GM21825 (cell line): Measurements from ENCODE around the gene NCR2.

Source experiments
- ATAC-seq: cut with Tn5 transposase; IDR thresholded peaks from one replicate; pipeline ENCODE4 v1.9.1; 2021; ENCODE audit warnings: mild to moderate bottlenecking, moderate library complexity; ENCODE audit not compliant: unreplicated experiment

The NCR2 gene

DNA sequence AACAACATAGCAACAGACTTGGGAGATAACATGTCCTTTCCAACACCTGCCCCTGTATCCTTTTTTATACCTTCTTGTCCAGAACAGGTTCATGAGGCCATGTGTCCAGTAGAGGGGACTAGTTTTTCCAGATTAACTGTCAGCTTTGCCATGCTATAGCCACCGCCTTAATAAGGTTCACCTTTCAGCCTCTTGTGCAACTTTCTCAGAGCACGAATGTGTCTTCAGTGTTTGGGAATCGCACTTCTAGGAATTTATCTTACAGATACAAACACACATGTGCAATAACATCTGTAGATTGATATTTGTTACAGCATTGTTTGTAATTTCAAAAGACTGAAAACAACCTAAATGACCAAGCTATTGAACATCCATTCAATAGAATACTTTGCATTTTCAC is 21.4 kb downstream of the NCR2 start:
- no peak for ATAC-seq

DNA sequence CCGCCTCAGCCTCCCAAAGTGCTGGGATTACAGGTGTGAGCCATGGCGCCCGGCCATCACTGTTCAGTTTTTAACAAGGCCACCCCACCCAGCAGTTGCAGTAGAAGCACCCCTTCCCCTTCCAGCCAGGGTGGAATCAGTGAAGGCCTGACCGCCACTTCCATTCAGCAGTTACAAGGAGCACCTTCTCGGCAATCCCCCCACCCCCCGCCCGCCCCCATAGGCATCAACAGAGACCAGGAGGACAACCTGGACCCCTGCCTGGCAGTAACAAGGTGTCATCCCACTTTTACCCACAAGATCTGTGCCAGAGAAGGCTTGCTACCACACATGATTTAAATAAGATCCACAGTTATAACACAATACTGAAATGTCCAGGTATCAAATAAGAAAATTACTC is 23.1 kb downstream of the NCR2 start:
- ATAC-seq: no peak

DNA sequence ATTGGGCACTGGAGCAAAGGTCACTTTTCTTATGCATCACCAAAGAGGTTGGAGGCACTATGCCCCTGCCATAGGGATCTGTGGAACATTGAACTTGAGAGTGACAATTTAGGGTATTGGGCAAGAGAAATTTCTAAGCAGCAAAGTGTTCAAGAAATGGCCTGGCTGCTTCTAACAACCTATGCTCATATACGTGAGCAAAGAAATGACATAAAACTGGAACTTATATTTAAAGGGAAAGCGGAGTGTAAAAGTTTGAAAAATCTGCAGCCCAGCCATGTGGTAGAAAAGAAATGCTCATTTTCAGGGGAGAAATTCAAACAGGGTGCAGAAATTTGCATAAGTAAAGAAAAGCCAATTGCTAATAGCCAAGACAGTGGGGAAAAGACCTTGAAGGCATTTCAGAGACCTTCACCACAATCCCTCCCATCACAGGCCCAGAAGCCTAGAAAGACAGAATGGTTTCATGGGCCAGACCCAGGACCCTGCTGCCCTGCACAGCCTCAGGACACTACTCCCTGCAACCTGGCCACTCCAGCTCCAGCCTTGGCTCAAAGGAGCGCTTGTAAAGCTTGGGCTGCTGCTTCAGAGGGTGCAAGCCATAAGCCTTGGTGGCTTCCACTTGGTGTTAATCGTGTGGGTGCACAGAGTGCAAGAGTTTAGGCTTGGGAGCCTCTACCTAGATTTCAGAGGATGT is 24.4 kb downstream of the NCR2 start:
- no peak for ATAC-seq

DNA sequence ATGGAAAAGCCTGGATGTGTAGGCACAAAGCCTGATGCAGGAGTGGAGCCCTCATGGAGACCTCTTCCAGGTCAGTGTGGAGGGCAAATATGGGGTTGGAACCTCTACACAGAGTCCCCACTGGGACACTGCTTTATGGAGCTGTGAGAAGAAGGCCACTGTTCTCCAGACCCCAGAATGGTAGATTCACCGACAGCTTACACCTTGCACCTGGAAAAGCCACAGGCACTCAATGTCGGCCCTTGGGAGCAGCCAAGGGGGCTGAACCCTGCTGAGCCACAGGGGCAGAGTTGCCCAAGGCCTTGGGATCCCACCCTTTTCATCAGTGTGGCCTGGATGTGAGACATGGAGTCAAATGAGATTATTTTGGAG is 24.9 kb downstream of the NCR2 start:
- no peak for ATAC-seq

DNA sequence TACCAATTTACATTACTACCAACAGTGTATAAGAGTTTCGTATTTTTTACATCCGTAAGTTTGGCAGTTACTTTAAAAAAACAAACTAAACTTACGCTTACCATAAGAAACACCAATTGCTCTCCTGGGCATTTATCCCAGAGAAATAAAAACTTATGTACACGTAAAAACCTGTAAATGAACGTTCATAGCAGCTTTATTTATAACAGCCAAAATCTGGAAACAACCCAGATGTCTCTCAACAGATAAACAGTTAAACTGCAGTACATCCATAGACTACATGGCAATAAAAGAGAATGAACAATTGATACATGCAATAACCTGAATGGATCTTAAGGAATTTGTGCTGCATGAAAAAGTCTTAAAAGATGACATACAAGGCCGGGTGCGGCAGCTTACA is 30.7 kb downstream of the NCR2 start:
- no peak for ATAC-seq

DNA sequence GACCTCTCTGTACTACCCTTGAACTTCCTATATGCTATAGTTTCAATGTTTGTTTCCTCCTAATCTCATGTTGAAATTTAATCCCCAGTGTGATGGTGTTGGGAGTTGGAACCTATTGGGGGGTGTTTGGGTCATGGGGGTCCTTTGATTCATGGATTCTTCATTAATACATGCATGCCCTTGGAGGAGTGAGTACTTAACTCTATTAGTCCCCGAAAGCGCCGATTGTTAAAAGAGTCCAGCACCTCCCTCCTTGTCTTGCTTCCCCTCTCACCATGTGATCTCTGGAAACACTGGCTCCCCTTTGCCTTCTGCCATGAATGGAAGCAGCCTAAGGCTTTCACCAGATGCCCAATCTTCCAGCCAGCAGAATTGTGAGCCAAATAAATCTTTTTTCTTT is 31.7 kb downstream of the NCR2 start:
- ATAC-seq: no peak

DNA sequence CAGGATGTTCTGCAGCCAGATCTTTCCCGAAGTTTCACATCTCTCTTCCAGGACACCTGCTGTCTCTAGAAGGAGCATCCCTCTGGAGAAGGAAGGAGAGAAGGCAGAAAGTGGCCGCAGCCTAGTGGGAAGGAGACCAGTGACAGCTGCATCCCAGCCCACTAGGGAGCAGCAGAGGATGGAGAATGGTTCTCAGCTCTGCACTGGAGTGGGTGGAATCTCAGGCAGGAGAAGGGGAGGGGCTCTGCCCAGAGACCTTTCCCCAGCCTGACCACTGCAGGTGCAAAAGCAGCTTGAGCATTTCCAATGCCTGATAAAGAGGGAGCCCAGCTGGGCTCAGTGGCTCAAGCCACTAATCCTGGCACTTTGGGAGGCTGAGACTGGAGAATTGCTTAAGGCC is 32.3 kb downstream of the NCR2 start:
- no peak for ATAC-seq

DNA sequence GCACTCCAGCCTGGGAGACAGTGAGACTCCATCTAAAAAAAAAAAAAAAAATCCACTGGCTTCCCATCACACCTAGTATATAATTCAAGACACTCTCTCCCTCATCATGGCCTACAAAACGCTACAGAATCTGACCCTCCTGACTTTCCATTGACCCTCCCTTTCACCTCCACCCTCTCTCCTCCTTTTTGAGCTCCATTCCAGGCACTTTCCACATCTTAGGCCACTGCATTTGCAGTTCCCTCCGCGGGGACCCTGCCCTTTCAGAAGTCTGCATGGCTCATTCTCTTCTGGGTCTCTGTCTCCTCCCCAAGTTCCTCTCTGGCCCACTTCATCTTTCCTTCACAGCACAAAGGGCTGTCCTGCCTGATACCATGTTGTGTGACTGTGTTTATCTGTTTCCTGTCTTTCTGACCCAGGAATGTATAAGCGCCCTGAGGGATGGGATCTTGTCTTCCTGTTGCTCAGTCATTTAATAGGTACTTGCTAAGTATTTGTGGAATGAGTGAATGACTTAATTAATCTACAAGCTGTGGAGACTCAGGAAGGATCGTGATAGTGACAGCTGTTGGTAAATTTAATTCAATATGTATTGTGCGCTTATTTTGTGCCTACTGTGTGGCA is 35.2 kb downstream of the NCR2 start:
- no peak for ATAC-seq

DNA sequence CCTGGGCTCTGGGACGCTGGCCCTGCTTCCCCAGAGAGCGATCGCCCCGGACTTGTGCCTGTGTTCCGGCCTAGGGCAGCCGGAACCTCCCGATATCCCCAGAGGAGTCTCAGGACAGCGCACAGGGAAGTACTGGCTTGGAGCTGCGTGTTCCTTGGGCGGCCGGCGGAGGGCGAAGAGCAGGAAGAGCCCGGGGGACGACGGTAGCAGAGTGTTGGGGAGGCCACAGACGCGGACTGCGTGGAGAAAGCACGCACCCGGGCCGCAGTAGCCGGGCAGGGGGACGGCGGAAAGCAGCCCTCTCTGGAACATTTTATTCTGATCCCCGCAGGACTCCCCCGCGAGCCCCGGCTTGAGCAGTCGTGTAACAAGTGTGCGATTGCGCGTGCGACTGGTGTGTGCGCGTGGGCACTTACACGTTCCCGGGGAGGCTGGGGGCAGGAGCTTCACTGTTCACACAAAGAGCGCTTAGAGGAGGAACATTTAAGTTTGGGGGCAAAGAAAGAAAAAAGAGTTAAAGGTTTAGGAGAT is 36.1 kb downstream of the NCR2 start:
- no peak for ATAC-seq

DNA sequence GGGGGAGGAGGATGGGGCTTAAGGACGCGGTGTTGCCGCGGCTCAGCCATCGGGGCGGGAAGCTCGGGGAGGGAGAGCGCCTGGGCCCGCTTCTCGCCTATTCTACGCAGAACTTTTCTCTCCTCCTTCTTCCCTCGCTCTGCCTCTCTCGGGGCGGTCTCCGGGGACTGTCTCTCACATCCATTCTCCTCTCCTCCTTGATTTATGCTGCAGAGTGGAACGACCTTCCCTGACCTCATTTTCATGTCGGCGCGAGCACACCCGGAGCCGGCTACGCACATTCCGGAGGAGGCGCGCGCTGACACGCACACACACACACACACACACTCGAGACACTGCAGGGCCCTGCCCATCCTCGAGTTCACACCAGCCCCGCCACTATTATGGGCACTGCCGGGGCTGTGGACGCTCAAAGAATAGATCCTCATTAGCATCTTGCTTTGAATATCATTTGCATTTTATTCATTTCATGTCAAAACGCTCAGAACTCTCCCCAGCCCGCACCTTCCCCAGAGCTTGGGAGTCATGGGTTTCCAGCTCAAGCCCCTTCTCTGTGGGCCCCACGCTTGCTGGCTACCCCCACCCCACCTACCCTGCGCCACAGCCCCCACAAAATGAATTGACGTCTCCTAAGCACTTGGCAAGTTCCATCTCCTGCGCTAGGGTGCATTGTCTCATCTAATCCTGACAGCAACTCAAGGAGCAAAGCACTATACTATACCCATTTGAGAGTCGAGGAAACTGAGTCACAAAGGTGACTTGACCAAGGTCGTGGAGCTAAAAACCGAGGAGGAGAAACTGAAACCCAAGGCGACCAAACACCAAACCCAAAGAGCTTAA is 36.8 kb downstream of the NCR2 start:
- ATAC-seq: no peak

DNA sequence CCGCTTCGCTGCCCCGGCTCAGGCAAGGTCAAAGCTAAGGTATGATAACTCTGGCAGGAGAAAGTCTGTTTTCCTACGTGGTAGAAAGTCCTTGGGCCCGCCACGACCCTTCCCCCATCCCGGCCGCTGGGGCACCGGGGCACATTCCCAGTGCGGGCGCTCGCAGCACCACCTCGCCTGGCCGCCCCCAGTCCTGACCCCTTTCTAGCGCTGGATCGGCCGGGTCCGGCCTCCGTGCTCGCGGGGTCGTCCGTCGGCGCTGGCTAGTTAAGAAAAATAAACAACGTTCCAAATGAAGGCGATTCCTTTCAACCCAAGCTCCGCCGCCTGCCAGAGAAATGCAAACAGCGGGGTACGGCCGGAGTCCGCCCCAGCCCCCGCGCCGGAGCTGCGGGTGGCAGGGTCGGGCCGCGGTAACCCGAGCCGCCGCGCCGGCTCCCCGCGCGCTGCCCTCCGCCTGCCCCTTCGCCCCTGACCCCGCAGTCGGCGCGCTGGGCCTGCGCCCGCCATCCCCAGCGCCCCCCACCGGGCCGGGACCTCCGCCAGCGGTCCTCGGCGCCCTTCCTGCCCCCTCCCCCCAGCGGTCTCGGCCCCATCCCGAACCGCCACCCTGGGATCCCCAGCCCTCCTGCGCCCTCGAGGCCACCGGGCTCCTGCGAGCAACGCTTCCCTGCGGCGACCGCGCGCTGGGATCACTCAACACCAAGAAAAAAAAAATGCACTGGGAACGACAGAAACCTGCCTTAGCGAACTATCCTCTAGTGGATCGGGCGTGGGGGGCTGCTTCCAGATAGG is 37.6 kb downstream of the NCR2 start:
- ATAC-seq: no peak

DNA sequence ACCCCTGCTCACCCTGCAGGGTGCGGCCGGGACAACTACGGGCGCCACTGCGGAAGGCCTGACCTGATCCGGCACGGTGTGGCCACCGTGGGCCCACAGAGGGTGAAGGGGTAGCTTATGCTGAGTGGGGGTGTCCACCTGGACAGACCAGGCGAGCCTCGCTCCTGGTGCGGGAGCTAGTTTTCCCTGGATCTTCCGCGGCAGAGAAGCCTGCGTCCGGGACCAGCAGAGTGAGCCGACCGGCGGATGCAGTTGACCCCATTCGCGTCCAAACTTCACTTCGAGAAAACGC is 38.2 kb downstream of the NCR2 start:
- ATAC-seq: no peak

DNA sequence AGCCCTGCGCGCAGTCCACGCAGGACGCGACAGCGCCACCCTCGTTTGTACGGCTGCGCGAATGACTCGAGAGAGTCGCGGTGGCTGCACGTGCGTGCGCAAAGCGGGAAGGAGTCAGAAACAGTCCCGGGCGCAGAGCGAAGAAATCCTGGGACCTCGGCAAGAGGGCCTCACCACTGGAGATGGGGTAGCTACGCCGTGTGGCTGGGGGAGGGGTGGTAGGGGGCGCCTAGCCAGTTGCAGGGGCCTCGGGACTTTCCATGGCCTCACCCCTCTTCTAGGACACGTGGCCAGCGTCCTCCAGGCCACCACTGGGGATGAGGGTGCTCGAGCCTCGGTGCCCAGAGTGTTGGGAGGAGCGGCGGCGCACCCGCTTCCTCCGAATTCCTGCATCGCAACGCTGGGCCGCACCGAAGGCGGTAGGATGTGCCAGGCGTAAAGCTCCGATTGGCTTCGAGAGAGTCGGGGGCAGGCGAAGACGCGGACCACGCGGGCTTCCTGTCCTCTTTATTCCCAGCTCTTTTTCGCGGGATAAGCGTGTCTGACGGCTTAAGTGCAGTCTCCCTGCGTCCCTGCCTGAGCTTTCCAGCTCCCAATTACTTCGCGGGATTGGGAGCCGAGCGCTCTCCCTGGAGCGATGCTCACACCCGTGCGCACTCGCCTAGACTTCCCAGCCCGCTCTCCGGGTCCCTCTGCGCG is 38.7 kb downstream of the NCR2 start:
- no peak for ATAC-seq

DNA sequence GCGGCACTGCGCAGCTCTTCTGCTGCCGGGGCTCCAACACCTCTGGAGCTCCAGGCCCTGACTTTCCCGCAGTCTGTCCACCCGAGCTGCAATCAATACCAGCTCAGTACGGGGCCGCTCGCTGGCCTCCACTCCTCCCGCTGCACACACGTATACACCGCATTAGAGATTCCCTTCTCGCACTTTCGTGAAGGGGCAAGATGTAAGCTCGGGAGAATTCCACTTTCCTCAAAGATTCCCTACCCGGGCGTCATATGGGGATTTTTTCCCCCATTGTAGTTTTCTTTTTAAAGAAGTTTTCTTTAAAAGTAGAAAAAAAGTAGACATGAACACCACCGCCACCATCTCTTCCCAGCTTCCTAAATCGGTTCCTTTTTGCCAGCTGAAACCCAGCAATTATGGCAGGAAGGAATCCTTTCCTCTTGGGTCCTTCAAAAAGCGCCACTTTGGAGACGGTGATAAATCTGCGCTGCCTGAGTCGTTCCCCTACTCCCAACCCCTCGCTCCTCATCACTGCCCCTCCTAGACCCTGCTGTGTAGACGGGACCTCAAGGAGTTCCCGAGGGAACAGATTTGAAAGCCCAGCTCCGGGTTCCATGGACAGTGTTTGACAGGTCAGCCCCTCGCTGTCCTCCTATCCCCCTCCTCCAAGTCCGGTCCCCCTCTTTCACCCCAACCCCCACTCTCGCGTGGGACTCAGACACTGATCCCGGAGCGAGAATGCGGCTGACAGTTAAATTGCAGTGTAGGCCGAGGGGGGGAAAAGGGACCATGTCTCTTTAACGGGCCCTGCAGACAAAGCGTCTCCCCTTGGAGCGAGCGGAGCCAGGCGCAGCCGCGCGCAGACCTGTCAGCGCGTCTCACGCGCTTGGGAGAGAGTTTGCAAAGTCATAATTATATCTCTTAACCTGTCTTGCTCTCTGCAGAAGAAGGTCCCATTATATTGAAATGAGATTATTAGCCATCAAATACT is 39.5 kb downstream of the NCR2 start:
- no peak for ATAC-seq

DNA sequence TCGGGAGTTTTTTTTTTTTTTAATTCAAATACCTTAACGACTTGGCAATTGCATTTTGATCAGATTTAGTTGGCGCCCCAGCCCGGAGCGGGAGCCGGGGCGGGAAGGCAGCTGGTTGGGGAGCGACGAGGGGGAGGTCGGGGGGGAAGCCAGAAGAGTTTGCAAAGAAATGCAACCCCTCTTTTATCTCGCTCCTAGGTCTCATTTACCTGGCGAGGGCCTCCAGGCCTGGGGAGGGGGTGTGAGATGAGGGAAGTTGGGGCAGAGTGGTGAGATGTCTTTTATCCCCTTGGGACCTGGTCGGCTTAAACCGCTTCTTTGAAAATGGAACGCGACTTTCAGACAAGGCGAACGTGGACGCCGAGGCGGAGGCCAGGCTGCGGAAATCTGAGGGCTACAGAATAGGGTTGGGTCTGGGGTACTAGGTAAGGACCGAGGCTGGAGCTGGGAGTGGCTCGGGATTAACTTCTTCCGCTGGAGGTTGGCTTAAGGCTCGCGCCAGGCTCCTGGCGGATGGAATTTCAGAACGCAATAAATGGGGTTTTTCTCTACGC is 40.3 kb downstream of the NCR2 start:
- no peak for ATAC-seq

DNA sequence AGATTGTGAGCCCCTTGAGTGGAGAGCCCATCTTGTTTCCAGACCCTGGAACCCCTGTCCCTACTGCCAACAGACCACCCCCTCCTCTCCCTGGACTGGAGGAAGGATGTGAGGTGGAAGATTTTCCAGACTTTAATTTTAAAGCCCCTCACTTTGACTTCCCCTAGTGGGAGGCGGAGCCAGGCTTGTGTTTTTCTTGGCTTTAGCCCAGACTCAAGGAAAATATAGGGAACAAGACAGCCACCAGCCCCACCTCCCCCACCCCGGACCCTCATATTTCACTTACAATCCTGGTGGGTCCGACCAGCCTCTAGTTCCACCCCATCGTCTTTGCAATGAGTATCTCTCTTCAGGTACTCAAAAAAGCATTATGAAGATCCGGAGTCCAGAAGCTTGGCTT is 40.8 kb downstream of the NCR2 start:
- ATAC-seq: no peak

DNA sequence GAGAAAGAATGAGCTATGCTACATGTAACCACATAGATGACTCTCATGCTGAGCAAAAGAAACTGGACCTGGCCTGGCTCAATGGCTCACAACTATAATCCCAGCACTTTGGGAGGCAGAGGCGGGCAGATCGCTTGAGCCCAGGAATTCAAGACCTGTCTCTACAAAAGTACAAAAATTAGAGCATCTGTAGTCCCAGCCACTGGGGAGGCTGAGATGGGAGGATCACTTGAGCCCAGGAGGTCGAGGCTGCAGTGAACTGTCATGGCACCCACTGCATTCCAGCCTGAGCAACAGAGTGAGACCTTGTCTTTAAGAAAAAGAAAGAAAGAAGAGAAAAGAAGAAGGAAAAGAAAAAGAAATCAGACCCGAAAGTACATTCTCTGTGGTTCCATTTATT is 41.7 kb downstream of the NCR2 start:
- ATAC-seq: no peak

DNA sequence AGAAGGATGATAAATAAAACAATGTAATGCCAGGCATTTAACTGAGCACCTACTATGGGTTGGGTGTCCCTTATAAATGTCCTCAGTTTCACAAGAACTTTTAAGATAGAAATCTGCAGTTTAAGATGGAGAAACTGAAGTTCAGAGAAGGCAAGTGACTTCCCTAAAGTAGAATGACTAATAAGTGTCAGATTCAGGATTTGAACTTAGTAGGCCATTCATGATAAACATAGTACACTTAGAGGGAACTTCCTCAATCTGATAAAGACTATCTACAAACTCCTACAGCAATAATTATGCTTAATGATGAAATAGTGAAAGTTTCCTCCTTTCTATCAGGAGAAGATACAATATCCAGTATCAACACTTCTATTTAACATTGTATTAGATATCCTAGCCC is 43.9 kb downstream of the NCR2 start:
- no peak for ATAC-seq

DNA sequence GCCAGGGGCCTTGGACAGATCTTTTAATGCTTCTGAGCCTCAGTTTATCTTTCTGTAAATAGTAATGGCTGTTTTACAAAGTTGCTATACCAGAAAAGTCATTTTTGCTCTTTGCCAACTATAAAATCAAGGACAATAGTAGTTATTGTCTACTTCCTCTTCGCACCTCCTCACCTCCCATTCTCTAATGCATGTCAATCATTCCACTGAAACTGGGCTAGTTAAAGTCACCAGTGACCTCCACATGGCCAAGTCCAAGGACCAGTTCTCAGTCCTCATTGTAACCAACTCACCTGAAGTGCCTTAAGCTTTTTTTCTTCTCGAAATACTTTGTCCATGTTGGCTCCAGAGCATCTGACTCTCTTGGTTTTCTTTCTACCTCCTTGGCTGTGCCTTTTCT is 51.2 kb downstream of the NCR2 start:
- ATAC-seq: no peak
